ENCODE results near the gene FEM1B. TPM values are rescaled to one million over a fixed set of nuclear protein-coding genes. Genes with fewer than 3 reads are reported as not detected.

FEM1B gene
- total and polyA plus RNA-seq, 3 donors from 2014 or later: 65.8 to 122 (median 86.3) TPM

DNA sequence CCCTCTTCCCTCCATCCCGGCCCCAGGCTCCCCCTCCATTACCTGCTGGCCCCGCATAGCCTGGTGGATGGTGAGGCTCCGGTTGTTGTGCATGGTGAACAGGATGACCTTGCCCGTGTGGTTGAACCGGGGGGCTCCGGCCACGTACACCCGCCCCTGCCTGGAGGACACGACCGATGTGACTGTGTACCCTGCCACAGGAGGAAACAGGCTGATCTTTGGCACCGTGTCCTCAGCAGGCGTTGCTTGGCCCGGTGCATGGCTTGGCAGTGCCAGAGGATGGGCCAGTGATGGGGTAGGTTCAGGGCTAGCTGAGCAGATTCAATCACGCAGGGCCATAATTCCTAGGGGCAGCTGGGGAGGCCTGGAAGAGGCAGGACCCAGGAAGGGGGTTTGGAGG is 58.1 kb downstream of the FEM1B start:
- 85 to 98% methylated on average over 2 to 14 of the region's 14 CpGs for WGBS, 2 donors
- no peaks in the 10 kb centered on the region for H3K36me3 ChIP-seq (ENCODE audit: low read depth, missing control alignments)
- DNase-seq: no peak
- no peak overlapping the region for H3K4me3 ChIP-seq
- H3K9me3 ChIP-seq: no peaks in the 10 kb centered on the region
- intact Hi-C loops (cut with DNase I; ENCODE audit: low total_unique reads): no loop called here
- H3K4me1 ChIP-seq: peaks cover 20% of the 10 kb centered on the region
- no peak overlapping the region for H3K27ac ChIP-seq
- no peak for TF ChIP-seq POLR2A (IDR thresholded peaks at IDR 0.05)
- TF ChIP-seq, protein P1, sequence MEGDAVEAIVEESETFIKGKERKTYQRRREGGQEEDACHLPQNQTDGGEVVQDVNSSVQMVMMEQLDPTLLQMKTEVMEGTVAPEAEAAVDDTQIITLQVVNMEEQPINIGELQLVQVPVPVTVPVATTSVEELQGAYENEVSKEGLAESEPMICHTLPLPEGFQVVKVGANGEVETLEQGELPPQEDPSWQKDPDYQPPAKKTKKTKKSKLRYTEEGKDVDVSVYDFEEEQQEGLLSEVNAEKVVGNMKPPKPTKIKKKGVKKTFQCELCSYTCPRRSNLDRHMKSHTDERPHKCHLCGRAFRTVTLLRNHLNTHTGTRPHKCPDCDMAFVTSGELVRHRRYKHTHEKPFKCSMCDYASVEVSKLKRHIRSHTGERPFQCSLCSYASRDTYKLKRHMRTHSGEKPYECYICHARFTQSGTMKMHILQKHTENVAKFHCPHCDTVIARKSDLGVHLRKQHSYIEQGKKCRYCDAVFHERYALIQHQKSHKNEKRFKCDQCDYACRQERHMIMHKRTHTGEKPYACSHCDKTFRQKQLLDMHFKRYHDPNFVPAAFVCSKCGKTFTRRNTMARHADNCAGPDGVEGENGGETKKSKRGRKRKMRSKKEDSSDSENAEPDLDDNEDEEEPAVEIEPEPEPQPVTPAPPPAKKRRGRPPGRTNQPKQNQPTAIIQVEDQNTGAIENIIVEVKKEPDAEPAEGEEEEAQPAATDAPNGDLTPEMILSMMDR (IDR thresholded peaks at IDR 0.05): no peak
- no peaks in the 10 kb centered on the region for H3K27me3 ChIP-seq

DNA sequence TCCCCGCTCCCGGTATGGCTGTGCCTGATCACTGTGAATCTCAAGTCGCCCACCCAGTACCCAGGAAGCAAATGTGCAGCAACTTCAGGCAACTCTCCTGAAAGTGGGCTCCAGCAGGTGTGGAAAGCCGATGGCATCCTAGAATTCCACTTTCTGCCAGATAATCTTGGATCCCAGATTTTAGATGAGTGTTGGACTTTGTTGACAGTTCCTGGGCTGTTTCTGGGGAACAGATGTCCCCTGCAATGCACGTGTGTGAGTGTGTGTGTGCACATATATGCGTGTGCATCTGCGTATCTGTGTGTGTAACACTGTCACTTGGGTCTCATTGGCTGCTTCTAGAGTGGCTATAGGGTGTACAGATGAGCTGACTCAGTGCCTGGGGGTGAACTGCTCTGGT is 59.0 kb downstream of the FEM1B start:
- H3K27me3 ChIP-seq: no peaks in the 10 kb centered on the region
- no peaks in the 10 kb centered on the region for H3K9me3 ChIP-seq
- intact Hi-C loops (cut with DNase I; ENCODE audit: low total_unique reads): no loop called here
- no peaks in the 10 kb centered on the region for H3K36me3 ChIP-seq (ENCODE audit: low read depth, missing control alignments)
- no peak overlapping the region for H3K27ac ChIP-seq
- WGBS, 2 donors: 87% methylated on average over 7 of the region's 7 CpGs; no CpG with 5 or more reads in 1 of the 2 donors
- TF ChIP-seq POLR2A (IDR thresholded peaks at IDR 0.05): no peak
- TF ChIP-seq, protein P1 (IDR thresholded peaks at IDR 0.05): no peak
- H3K4me1 ChIP-seq: peaks cover 24% of the 10 kb centered on the region
- no peak overlapping the region for H3K4me3 ChIP-seq
- DNase-seq: no peak

DNA sequence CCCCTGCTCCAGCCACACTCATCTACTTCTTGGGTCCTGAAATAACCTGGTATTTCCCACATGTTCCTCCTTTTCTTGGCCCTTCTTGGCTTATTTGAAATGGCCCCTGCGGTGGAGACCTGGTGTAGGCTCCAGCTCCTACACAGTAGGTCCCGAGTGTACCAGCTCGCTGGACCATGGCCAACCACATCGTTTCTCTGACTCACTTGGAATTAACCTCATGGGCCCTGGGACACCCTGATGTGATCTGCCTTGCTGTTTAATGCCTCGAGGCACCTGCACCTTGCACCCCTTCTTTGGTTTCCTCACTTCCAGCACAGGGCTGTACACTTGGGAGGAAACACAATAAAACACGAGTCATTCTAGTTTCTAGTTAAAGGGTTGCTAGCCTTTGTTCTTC is 60.3 kb downstream of the FEM1B start:
- no peak overlapping the region for H3K4me3 ChIP-seq
- TF ChIP-seq, protein P1 (IDR thresholded peaks at IDR 0.05): no peak
- TF ChIP-seq POLR2A (IDR thresholded peaks at IDR 0.05): no peak
- no peak for DNase-seq
- intact Hi-C loops (cut with DNase I; ENCODE audit: low total_unique reads): no loop called here
- H3K36me3 ChIP-seq (ENCODE audit: low read depth, missing control alignments): no peaks in the 10 kb centered on the region
- H3K27me3 ChIP-seq: no peaks in the 10 kb centered on the region
- 43 to 65% methylated on average over 6 of the region's 6 CpGs for WGBS, 2 donors
- peaks cover 33% of the 10 kb centered on the region for H3K4me1 ChIP-seq
- no peak overlapping the region for H3K27ac ChIP-seq
- no peaks in the 10 kb centered on the region for H3K9me3 ChIP-seq

DNA sequence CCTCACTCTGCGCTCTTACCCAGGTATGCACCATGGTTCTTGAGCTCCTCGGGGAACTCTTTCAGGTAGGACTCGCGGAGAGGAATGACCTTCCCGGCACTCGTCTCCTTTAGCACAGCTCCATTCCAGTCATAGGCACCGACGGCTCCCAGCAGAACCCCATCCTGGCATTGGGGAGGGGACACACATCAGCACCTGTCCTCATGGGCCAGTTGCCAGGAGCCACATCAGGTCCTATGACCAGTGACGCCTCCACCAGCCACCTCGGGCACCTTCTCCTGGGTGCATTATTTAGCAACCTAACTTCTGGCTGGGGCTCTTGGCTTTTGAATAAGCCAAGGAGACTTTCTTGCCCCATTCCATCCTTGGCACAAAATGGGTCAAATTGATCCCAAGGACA is 61.9 kb downstream of the FEM1B start:
- TF ChIP-seq POLR2A (IDR thresholded peaks at IDR 0.05): no peak
- TF ChIP-seq, protein P1 (IDR thresholded peaks at IDR 0.05): no peak
- Histone ChIP-seq H3K27me3 (no peaks in the 10 kb centered on the region), H3K4me1 (peaks cover 29% of the 10 kb centered on the region), H3K9me3 (no peaks in the 10 kb centered on the region), H3K4me3 (no peak overlapping the region), H3K36me3 (ENCODE audit: low read depth, missing control alignments) (no peaks in the 10 kb centered on the region), H3K27ac (no peak overlapping the region)
- no peak for DNase-seq
- 90 to 92% methylated on average over 8 to 10 of the region's 10 CpGs for WGBS, 2 donors
- intact Hi-C loops (cut with DNase I; ENCODE audit: low total_unique reads): no loop called here

Data from testis (tissue), 3 donors.